ENCODE data around the gene ASAP2.

ASAP2 gene

GRCh38 chr2:9388199-9388681 is 181.6 kb downstream of the ASAP2 start:
- H3K4me3 ChIP-seq (replicated peaks; ENCODE audit: low read depth, low read length) = no peak overlapping the region
- no peak for DNase-seq (ENCODE audit: extremely low read depth, low read depth)
- TF ChIP-seq CTCF (IDR thresholded peaks at IDR 0.05; ENCODE audit: low read depth, low read length, missing control alignments) = no peak

DNA sequence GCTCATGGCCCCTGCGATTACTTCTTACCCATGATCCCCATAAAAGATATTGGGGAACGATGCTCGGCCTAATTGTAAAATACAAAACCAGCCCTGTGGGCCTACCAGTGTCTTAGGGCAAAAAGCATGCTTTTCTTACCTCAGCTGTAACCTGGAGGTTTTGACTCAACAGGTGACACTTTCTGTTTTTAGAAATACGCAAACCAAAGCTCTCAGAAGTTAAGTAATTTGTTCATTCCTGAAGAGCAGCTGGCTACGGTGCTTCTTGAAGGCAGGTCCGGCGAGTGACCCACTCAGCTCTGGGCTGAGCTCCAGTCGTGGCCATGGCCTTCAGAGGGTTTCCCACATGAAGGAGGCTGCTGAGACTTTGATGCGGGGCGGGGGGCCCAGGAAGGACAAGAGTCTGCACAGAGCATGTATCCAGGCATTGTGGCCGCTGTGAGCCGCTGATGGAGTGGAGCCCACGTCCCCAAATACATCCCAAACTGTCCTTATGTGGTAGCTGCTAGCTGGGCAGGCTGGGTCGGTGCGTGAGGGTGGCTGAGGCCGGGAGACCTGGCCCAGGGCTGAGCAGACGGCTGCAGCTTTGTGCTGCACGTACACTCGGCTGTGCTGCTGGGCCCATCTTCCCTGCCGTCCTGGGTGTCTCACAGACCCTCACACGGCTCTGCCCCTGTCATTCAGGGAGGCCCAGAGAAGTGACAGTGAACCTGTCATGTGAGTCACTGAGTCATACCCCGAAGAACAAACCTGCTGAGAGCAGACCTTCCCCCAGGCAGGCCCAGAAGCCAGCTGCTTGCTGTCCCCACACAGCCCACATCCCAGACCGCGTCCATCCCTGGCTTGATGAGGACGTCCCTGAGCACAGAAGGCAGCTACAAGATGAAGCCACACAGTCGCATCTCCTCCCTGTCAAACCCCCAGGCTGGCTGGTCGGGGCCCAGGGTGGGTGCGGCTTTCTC is 182.6 kb downstream of the ASAP2 start:
- no peak for DNase-seq (ENCODE audit: extremely low read depth, low read depth)
- no peak overlapping the region for H3K4me3 ChIP-seq (replicated peaks; ENCODE audit: low read depth, low read length)
- no peak for TF ChIP-seq CTCF (IDR thresholded peaks at IDR 0.05; ENCODE audit: low read depth, low read length, missing control alignments)

DNA sequence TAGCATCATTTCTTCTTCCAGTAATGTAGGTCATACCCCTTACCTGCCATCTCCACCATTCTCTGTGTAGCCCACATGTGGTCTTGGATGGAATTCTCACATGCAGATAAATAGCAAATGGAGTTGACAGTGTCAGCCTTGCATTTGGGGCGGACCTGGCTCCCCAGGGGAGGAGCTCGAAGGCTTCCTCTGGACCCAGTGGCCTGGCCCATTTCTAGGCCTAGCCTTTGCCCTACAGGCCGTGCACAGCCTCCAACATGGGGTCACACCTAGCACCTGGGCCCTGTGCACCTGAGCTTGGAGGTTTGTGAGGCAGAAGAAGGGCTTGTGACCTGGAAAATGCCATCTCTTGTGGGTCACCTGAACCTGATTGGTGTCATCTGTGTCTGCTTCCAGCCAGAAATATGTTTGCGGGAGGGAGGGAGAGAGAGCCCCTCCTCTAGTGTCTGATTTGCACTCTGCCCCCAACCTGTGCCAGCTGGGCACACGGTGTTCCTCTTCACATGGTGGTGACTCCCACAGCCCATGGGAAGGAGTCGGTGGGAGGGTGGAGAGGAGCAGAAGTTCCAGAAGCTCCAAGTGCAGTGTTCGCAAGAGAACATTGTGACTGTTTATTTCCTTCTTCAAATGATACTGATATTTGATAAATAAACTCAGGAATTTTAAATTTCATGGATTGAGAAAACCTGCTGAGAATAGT is 183.7 kb downstream of the ASAP2 start:
- no peak for TF ChIP-seq CTCF (IDR thresholded peaks at IDR 0.05; ENCODE audit: low read depth, low read length, missing control alignments)
- H3K4me3 ChIP-seq (replicated peaks; ENCODE audit: low read depth, low read length) = no peak overlapping the region
- no peak for DNase-seq (ENCODE audit: extremely low read depth, low read depth)

- no peak for DNase-seq (ENCODE audit: extremely low read depth, low read depth)
- H3K4me3 ChIP-seq (replicated peaks; ENCODE audit: low read depth, low read length) = no peak overlapping the region
- TF ChIP-seq CTCF (IDR thresholded peaks at IDR 0.05; ENCODE audit: low read depth, low read length, missing control alignments) = no peak
These were observed 184.4 kb downstream of the ASAP2 start for GRCh38 chr2:9390991-9391390.

DNA sequence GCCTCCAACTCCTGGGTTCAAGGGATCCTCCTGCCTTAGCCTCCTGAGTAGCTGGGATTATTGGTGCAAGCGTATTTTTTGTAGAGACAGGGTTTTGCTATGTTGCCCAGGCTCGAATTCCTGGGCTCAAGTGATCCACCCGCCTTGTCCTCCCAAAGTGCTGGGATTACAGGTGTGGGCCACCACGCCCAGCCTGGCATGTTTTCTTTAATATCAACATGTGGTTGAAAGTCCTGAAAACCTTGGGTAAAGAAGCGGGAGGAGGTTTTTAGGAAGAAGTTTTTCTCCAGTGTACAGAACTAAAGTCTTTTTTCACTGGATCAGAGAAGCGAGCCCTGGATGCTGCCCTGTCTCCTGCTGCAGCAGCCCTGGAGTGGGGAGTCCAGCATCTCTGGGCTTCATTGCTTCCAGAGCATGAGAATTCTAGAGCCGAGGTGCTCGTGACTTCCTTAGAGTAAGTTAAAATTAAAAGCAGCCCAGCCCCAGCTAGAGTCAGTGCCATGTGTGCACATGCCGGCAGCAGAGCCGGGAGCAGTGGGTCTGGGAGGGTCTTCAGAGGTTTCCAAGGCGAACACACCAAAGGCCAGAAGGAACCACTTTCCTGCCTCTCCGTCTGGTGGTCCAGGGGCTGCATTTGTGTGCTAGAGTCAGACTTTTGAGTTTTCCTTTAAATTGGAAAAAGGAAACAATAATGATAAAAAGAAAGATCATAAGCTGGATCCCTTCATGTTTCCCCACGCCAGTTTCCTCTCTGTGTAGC is 185.5 kb downstream of the ASAP2 start:
- DNase-seq (ENCODE audit: extremely low read depth, low read depth) = no peak
- no peak for TF ChIP-seq CTCF (IDR thresholded peaks at IDR 0.05; ENCODE audit: low read depth, low read length, missing control alignments)
- H3K4me3 ChIP-seq (replicated peaks; ENCODE audit: low read depth, low read length) = no peak overlapping the region

Data from HFF-Myc (cell line).